GM10847 (cell line): Measurements from ENCODE around the gene C21orf58.

ENCODE experiments used
- POLR2A ChIP-seq: IDR thresholded peaks from 2 replicates; pipeline ENCODE4 v1.6.1; 2011; ENCODE audit not compliant: insufficient read length; ENCODE audit errors: extremely low read depth

C21orf58 gene

GRCh38 chr21:46356005-46356338 is 32.3 kb upstream of the C21orf58 start:
- no peak for TF ChIP-seq POLR2A

GRCh38 chr21:46355161-46356004 is 31.7 kb upstream of the C21orf58 start:
- TF ChIP-seq POLR2A, result no peak

DNA sequence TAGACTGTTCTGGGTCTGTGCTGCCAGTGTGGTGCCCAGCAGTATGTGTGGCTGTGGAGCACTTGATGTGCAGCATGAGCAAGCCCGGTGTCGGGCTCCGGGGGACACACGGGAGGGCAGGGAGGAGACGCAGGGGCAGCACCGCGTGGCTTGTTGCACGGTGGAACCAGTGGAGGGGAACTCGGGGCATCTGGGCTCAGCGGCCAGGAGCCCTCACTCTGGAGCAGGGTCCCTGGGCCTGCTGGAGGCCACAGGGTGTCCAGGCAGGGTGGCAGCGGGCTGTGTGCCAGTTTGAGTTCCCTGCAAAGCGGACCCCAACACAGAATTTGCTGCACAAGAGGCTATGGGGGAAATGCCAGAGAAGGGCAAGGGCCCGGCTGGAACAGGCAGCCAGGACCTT is 30.8 kb upstream of the C21orf58 start:
- no peak for TF ChIP-seq POLR2A

DNA sequence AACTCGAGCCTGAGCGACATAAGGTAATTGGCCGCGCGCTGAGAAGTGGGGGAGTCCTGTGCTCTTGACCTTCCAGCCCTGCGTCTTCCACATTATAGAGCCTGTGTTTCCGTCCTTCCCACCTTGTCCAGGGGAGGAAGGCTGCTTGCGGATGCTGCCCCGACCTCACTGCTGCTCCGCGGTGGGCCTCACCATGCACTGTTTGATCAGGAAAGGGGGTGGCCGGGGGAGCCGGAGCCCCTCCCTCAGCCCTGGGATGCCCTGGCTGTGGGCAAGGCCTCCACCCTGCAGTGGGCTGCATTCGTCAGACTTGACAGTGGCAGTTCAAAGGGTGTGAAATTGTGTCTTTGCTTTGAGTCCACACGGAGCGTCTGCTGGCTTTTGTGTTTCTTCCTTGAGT is 30.4 kb upstream of the C21orf58 start:
- no peak for TF ChIP-seq POLR2A

DNA sequence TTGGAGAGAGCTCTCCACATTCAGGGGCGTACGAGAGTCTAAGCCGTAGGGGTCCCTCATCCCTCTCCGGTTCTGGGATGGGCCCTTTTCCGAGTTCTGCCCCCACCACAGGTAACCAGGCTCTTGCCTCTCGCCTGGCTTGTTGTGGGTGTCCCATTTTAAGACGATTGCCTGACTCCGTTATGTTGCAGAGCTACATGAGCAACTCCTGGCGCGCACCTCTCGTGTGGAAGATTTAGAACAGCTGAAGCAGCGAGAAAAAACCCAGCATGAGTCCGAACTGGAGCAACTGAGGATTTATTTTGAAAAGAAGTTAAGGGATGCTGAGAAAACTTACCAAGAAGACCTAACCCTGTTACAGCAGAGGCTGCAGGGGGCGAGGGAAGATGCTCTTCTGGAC is 29.2 kb upstream of the C21orf58 start:
- no peak for TF ChIP-seq POLR2A

DNA sequence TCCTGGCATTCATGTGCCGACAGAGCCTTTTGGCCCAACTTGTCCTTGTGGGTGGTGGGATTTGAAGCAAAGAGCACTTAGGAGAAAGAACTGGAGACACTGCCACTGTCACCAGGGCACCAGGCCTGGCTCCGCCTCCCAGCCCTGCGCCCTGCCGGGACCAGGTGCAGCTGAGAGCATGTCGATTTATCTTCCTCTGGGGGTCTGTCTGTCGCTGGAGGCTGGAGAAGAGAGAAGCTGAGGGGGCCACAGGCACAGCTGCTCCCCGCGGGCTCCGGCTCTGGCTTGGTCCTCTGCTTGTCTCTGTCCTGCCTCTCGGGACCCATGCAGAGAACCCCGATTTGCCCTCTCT is 28.5 kb upstream of the C21orf58 start:
- no peak for TF ChIP-seq POLR2A

- no peak for TF ChIP-seq POLR2A
Observed at GRCh38 chr21:46351476-46352163, 27.9 kb upstream of the C21orf58 start.

- no peak for TF ChIP-seq POLR2A
Observed at GRCh38 chr21:46350981-46351380, 27.3 kb upstream of the C21orf58 start.

GRCh38 chr21:46350571-46350970 is 26.9 kb upstream of the C21orf58 start:
- TF ChIP-seq POLR2A, result no peak

- no peak for TF ChIP-seq POLR2A
Observed at GRCh38 chr21:46349134-46349760, 25.6 kb upstream of the C21orf58 start.

GRCh38 chr21:46347791-46348381 is 24.2 kb upstream of the C21orf58 start:
- no peak for TF ChIP-seq POLR2A

GRCh38 chr21:46347203-46347550 is 23.5 kb upstream of the C21orf58 start:
- TF ChIP-seq POLR2A, result no peak

- TF ChIP-seq POLR2A, result no peak
Observed at GRCh38 chr21:46346296-46347202, 22.9 kb upstream of the C21orf58 start.

DNA sequence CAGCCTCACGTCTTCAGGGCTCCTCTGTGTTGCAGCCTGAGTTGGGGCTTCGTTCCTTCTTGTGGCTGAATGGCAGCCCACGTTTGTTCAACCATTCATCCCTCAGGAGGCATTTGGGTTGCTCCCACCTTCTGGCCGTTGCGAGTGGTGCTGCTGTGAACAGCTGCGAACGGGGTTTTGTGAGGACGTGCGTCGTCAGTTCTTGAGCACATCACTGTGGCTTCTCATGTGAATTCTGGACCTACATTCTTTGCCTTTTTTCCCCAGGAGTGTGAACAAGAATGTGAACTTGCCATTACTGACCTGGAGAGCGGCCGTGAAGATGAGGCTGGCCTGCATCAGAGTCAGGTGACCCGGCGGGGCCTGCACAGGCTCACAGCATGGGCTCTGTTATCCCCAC is 22.2 kb upstream of the C21orf58 start:
- TF ChIP-seq POLR2A, result no peak
